GM19238 (cell line): Measurements from ENCODE around the gene COL4A2.
"Not testable (repeated sequence)": the region's sequence is repeated elsewhere in the genome, so short reads cannot be mapped to it uniquely, and the experiment has no call there.

Experiments
- DNase-seq: peaks from one replicate; pipeline ENCODE4 v3.0.0; 2011; ENCODE audit warnings: low spot score; ENCODE audit not compliant: insufficient read length

COL4A2 gene

DNA sequence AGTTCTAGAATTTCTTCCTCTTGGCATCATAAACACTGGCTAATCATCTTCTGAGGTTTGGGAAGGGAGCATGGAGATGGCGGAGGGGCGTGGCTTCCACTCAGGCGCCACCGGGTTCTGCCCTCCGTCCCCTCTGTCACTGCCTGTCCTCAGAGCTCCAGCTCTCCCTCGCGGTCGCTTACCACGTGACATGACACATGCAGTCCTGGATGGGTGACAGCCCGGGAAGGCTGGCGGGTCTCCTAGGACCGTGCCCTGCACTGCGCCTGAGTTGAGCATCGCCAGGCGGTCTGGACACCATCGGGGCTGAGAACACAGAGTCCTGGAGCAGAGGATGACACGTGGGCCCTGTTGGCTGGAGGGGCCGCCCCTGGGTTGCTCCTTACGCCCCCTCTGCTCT is 131.1 kb downstream of the COL4A2 start:
- no peak for DNase-seq

DNA sequence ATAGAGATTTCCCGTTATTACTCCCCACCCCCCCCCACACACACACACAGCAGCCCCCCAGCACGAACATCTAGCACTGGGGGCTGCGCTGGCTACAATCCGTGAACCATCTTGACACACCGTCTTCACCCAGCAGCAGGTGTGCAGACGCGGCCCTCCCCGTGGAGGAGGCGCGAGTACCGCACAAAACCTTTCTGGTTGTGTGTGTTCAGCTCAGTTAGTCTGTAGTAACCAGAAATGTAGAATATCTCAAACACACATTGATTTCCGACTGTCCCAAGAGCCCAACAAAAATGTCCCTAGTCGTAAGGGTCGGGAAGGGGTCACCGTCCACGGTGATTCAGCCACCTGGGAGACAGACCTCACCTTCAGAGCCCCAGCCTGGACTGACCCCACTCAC is 131.7 kb downstream of the COL4A2 start:
- no peak for DNase-seq

DNA sequence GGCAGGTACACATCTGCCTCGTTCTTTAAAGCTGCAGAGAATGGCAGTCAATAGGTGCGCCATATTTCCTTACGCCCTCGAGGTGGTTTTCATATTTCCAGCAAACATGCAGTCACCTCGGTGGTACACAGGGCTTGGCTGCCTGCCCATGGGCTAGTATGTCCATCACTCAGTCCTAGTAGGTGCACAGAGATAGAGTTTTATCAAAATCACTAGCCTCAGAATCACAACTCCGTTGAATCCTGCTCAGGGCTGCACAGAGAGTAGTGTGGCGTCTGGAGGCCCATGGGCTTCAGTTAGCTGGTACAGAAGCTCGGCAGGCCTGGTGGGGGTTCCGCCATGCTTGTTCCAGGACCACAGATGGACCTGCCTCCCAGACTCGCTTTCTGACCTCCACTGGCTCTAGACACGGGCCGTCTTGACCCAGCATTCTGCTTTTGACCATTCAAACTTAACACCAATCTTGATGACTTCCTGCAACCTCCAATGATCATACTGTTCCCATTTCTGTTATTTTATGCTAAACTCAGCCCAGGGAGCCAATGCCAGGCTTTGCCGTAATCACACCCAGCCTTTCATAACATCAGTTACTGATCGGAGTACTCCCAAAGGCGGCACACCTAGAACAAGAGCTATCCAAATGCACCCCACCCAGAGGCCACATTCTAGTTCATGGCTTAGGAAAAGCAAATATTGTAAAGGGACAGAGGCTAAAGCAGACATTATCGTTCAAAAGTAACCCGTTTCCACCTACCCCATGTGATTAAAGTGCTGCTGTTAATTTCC is 134.1 kb downstream of the COL4A2 start:
- no peak for DNase-seq

DNA sequence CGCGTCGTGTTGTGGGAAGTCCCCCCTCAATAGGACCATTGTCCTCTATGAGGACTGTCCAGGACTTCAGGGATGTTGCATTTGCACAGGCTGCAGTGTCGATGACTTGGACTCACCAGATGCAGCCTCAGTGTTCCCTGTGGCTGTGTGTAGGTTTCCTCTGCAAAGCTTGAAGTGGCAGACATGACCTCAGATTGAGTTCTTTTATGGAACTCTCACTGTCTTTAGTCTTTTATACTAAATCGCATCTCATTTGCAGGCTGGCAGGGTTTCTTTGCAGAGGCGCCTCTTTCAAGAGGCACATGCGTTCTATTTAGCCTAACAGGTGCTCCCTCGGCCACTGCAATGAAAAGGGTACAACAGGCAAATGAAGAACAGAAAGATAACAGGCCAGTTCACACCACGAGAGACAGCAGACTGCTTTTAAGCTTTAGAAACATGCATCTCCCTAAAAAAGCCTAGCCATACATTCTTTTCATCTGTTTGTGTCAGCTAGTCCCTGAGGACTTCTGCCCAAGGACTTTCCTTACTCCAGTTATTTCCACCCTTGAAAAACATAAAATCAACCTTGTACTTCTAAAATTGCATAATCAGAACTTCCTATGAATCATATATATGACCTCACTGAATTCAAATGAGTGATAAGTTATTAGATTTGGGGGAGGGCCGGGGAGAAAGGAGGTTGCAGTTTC is 136.0 kb downstream of the COL4A2 start:
- no peak for DNase-seq

DNA sequence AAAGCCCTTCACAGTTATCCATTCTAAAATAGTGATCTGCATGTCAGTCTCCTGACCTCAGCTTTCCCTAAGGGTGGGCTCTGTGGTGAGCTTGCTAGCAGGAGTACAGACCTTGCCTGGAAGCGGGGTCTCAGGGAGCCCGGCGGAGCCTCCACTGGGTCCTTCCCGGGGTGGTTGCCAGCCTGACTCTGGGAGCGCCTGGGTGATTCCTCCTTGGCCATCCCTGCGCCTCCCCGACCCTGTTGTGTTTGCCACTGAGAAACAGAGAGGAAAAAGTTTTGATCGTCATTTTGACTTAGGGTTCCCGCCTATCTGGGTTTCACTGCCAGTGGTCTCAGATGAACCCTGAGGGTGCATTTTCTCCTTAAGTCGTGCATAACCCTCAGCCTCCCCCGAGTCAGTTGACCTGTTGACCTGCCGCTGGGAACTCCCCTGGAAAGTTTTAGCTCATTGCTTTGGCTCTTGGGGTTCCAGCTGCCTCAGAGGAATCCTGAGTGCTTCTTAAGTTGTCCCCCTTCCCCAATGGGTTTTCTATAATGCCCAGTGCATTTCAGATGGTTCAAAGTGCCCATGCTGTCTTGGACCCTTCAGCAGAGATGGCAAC is 136.6 kb downstream of the COL4A2 start:
- no peak for DNase-seq

DNA sequence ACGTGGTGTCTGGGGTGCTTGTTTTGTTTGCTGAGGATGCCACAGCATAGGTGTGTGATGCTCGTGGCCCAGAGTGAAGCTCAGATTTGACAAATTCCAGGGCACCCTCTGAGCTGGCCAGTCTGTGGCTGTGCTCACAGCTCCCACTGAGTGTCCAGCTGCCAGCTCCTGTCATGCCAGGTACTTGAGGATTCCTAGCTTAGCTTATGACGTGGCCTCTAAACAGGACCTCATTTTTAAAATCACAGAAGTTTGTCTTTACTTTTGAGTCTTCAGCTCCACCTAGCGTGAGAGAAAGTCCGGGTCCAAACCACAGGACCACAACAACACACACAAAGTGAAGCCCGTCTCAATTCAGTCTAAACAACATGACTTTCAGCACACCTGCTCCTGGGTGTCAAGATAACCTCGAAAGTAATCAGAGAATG is 137.2 kb downstream of the COL4A2 start:
- no peak for DNase-seq

DNA sequence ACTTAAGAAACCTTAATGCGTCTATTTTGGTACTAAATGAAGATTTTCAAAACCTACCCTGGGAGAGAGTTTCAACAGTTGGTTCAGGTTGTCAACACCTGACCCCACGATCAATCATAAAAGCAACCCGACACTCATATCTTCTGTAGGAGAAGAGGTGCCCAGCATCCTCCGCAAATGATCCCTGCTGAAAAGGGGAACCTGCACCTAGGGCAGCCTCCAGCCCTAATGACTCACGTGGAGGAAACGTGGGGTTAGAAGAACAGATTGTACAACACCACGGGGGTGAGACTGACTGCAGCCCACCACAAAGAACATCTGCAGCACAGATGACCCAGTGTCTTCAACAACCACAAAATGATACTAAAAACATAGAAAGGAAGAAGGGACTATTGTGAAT is 138.1 kb downstream of the COL4A2 start:
- no peak for DNase-seq

DNA sequence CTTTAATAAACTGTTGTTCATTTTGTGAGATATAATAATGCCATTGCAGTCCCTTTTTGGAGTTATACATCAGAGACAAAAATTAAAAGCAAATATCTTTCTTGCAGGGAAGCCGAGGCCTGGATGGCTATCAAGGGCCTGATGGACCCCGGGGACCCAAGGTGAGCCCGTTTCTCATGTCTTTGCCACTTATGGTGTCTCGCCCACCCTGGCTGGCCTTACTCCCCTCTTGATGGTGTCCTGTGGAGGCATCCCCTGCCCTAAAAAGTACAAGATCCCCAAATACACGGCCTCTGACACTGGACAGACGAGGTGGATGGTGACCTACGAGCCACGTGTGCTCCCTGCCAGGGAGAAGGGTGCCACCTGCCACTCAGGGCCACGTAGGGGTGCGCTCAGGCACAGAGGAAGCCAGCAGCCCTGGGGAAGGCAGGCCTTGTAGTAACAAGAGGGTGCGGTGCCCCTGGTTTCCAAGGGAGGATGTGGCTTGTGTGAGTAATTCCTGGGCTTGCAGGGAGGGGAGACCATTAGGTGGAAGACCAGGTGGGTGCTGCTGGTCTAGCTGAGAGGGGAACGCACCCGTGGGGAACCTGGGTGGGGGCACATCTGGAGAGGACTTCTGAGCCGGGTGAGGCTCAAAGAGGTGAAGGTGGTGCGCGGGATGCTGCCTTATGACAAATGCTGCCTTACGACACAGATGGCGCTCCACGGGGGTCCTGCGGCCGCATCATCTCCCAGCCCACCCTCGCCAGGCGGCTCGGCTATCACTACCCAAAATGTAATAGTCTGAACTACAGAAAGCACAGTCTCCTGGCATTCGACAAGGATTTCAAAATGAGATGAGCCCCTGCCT is 138.9 kb downstream of the COL4A2 start:
- no peak for DNase-seq

DNA sequence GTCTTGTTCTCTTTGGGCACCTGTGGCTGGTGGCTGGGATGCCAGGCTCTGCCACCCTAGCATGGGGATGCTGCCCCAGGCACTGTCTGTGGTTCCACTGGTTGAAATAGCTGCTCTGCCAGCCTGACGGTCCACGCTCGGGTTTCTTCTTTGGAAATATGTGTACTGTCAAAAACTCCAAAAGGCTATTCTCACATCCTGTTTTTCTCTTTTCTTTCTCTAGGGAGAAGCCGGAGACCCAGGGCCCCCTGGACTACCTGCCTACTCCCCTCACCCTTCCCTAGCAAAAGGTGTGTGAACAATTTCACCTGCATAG is 139.4 kb downstream of the COL4A2 start:
- DNase-seq, result no peak

DNA sequence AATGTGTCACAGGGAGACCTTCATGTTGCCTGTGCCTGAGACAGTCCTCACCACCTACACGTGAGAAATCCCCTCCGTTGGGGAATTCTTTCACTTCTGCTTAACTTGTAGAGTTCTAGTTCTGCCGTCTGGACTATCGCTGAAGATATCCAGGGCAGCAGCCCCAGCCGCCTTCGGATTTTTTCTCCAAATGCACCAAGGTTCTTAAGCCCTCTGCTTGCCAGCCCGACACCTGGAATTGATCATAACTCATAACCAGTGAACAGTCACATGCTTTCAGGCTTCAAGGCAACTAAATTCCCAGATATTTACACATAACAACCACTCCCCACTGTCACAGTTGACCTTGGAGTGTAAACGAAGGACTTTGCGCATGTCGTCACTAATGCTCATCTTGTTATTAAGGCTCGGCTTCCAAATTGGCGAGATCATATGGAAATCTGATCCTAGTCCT is 140.0 kb downstream of the COL4A2 start:
- DNase-seq, result no peak

DNA sequence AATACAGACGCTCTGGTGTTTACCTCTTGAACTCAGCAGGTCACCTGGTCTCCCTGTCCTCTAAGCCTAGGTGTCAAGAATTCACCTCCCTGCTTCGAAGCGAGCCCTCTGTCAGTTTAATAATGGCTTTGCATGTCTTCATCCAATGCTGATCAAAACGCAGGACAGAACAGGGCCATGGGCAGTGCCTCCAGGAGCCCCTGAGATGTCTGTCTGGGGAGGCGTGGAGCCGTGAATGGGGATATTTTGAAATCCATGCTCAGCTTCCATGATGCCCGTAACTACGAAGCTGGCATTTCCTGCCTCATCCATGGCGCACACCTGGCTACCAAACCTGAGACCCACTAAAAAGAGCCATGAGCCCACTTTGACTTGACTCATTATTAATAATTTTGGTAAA is 140.7 kb downstream of the COL4A2 start:
- no peak for DNase-seq

DNA sequence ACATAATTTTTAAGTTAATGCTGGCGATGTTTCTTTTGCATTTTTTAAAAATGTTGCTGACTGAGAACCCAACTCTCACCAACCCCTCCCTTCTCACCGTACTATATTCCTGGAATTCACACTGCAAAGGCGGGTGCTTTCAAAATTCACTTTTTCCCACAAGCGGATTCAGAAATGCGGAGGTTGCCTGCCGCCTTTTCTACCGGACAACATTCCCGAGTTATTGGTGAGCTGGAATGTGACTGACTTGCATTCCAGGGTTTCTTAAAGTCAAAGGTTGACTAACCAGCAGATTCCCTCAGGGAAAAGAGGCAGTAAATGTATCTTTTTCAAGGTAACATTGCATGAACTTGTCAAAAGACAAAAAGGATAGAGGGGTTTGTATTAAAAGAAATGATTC is 141.1 kb downstream of the COL4A2 start:
- DNase-seq, result no peak

DNA sequence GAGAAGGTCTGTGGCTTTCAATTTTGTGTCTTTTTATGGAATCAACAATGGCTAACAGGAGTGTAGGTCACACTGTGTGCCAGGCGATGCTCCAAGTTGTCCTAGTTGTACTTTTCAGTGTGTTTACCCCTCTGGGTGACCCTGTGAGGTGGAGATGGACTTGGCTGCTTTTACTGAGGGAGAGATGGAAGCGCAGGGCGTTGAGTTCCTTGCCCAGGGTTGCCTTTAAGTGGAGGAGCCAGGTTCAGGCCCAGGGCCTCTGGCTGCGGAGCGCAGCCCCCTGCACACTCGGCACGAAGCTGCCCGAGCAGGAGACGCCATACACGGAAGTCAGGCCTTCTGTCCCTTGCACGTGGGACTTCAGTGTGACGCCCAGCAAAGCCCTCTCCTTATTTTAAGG is 141.6 kb downstream of the COL4A2 start:
- no peak for DNase-seq

DNA sequence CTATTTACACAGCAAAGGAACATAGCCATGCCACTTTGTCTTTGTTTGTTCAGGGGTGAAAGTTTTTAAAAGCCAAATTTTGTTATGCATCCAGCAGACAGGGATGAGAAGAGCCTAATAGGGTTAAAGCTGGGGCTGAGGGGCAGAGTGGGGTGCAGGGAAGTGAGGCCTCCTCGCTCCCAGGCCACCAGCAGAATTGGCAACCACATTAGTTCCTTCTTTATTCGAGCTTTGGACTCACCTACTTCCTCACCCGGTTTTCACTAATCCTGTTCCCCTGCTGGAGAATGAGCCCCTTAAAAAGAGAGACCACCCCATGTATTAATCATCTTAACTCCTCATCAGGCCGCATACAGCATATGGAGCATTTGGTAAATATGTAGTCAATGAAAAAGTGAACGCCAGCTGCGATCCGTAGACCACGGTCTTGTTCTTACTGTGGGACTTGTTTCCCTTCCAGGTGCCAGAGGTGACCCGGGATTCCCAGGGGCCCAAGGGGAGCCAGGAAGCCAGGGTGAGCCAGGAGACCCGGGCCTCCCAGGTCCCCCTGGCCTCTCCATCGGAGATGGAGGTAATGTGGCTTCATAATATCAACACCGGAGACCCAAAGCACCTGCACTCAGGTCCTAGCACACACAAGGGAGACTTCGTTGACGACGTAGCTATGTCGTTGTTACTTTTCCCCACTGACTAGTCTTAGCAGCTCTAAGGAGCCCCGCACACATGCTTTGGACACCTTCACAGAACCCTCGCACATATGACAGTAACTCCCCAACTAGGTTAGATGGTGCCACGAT is 142.3 kb downstream of the COL4A2 start:
- no peak for DNase-seq

DNA sequence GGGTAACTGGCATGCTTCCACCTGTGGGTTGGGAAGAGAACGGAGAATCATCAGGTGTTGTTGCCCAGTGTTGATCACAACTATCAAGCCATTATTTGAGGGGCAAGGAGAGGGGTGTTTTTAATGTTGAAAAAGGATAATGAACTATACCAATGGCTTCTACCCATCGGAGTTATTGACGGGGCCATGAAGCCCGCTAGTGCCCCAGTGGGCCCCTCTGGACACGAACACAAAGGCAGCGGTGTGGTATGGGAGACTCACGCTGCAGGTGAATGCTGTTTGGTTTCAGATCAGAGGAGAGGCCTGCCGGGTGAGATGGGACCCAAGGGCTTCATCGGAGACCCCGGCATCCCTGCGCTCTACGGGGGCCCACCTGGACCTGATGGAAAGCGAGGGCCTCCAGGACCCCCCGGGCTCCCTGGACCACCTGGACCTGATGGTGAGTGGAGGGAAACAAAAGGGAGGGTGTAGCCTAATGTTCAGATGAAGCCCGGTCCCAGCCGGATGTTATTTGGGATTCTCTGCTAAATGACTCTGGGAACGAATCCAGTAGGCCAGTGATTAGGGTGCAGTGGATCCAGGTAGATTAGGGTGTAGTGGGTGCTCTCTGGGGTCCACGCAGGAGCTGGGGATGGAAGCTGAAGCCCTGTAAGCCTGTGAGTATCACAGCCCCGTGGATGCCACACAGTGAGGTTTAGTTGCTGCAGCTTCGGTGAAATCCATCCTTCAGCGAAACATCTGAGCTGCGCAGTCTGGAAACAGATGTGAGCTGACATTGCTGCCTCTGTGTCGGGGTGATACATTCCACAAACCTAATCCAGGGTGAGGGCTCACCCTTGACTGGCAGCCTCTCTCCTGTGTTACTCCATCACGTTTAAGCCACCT is 143.2 kb downstream of the COL4A2 start:
- no peak for DNase-seq

DNA sequence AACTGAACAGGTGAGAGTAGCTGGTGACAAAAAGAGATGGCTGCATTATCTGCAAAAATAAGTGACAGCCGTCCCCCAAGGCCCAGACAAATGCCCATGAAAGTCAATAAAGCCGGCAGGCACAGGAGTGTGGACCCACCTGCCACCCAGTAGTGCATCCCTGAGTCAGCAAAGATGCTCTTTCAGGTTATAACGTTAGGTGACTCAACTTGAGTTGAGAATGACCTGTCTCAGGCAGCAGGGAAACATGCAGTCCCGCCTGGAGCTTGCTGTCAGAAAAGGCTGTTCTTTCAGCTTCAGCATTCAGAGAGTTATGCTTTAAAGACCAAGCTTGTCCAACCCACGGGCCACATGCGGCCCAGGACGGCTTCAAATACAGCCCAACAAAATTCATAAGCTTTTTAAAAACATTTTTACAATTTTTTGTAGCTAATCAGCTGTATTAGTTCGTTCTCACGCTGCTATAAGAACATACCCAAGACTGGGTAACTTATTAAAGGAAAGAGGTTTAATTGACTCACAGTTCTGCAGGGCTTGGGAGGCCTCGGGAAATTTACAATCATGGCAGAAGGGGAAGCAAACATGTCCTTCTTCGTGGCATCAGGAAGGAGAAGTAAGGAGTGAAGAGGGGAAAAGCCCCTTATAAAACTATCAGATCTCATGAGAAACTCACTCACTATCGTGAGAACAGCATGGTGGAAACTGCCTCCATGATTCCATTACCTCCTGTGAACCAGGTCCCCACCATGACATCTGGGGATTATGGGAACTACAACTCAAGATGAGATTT is 144.1 kb downstream of the COL4A2 start:
- no peak for DNase-seq

DNA sequence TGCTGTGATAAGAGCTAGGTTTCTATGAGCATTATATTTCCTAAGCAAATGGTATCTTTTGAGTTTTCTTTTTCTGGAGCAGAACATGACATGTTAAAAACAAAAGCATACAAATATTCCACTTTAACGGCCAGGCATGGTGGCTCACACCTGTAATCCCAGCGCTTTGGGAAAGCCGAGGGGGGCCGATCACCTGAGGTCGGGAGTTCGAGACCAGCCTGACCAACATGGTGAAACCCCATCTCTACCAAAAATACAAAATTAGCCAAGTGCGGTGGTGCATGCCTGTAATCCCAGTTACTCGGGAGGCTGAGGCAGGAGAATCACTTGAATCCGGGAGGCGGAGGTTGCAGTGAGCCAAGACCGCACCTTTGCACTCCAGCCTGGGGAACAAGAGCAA is 146.0 kb downstream of the COL4A2 start:
- not testable (repeated sequence) for DNase-seq

DNA sequence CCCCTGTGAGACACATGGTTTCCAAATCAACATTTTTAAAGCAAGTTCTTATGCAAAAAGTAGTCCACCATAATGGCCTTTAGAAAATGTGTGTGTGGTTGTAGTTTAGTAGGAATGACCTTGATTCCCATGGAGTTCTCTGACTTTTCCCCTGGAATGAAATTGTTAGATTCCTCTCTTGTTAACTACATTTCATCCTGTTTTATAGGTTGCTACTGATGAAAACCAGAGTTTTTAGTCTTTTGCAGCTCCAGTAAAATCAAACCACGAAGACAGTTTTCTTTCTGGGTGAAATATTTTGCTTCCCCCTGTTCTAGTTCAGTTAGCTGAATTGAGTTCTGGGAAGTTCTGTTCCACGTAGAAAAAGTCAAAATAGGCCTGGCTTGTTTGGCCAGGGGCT is 146.7 kb downstream of the COL4A2 start:
- no peak for DNase-seq

DNA sequence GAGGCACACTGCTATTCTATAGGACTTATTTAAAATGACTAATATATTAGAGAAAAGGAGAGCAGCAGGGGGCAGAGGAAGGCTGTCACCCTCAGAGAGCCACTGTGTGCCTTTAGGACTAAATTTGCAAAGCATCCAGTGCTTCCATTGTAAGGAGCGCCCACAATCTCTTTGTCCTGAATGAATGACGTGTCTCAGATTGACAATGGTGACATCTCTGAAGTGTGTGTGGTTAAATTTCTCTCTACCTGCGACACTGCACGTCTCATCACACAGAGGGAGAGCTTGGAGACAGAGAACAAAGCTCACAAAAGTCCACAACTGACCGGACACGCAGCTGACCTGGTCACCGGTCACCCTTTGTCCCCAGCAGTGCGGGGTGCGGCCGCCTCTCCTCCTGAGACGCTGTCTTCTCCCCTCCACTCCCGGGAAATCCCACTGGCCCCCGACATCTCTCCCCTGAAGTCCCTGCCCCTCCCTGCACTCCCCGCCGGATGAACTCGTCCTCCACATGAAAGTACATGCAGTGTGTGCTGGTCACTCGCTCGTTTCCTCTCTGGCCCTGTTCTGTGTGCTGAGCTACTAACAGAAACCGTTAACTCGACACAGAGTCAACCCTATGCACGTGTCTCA is 147.3 kb downstream of the COL4A2 start:
- no peak for DNase-seq
